Stromal cell of bone marrow (primary cell): ENCODE data around the gene DENND1A.
A peak's percentile ranks its signal among the peaks of the same experiment; 100 is the strongest.

Experiments
- DNase-seq: peaks from one replicate; pipeline ENCODE4 v3.0.0-alpha.2; 2012; ENCODE audit warnings: low read depth

Gene DENND1A

GRCh38 chr9:123865226-123866000 is 64.5 kb downstream of the DENND1A start:
- no peak for DNase-seq

- no peak for DNase-seq
Measured at GRCh38 chr9:123864251-123864650, 65.7 kb downstream of the DENND1A start.

GRCh38 chr9:123863164-123863855 is 66.6 kb downstream of the DENND1A start:
- peak; percentile 39 for DNase-seq

- no peak for DNase-seq
Measured at GRCh38 chr9:123861756-123862120, 68.2 kb downstream of the DENND1A start.

- no peak for DNase-seq
Measured at GRCh38 chr9:123861086-123861755, 68.7 kb downstream of the DENND1A start.

GRCh38 chr9:123860603-123861002 is 69.3 kb downstream of the DENND1A start:
- DNase-seq: no peak

GRCh38 chr9:123852403-123852802 is 77.5 kb downstream of the DENND1A start:
- DNase-seq: no peak

- no peak for DNase-seq
Measured at GRCh38 chr9:123851851-123852250, 78.1 kb downstream of the DENND1A start.

- DNase-seq: no peak
Measured at GRCh38 chr9:123848447-123849085, 81.4 kb downstream of the DENND1A start.

- no peak for DNase-seq
Measured at GRCh38 chr9:123846966-123847365, 83.0 kb downstream of the DENND1A start.

- no peak for DNase-seq
Measured at GRCh38 chr9:123843703-123844102, 86.2 kb downstream of the DENND1A start.

GRCh38 chr9:123835821-123836220 is 94.1 kb downstream of the DENND1A start:
- no peak for DNase-seq

GRCh38 chr9:123834889-123835562 is 94.9 kb downstream of the DENND1A start:
- DNase-seq: no peak

- DNase-seq: no peak
Measured at GRCh38 chr9:123834218-123834888, 95.6 kb downstream of the DENND1A start.

- no peak for DNase-seq
Measured at GRCh38 chr9:123832858-123833650, 96.9 kb downstream of the DENND1A start.

- no peak for DNase-seq
Measured at GRCh38 chr9:123832176-123832575, 97.8 kb downstream of the DENND1A start.

GRCh38 chr9:123828449-123828848 is 101.5 kb downstream of the DENND1A start:
- DNase-seq: no peak

- DNase-seq: no peak
Measured at GRCh38 chr9:123825342-123826060, 104.4 kb downstream of the DENND1A start.

- DNase-seq: no peak
Measured at GRCh38 chr9:123823194-123823947, 106.6 kb downstream of the DENND1A start.
